Erythroblast (primary cell): ENCODE results near the gene ACE.

Experiments used
- GATA1 ChIP-seq: IDR thresholded peaks from 2 replicates; pipeline ENCODE4 v1.6.1; 2011; ENCODE audit warnings: low read depth, mild to moderate bottlenecking, control low read depth, low read length, moderate library complexity
- POLR2A ChIP-seq: IDR thresholded peaks from 2 replicates; pipeline ENCODE4 v1.6.1; 2011; ENCODE audit warnings: mild to moderate bottlenecking, low read length

DNA sequence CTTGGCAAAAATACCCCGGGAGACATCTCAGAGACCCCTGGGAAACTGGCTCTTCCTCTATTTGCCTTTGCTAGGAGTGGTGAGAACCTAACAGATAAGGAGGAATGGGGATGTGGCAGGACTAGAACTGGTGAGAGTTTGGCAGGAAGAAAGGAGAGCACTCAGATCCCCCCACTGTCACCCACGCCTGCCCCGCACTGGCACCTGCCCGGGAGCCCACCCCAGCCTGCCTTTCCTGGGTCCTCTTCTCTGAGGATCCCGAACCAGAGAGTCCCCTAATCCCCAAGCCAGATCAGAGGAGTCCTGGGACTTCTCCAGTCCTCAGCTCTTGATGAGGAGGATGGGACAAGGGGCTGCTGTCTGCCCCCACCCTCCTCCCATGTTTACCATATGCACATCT, 50.0 kb downstream of the ACE start:
- no peak for TF ChIP-seq POLR2A
- TF ChIP-seq GATA1: no peak
